ENCODE measurements around the gene ZNF569.

- TF ChIP-seq, protein P1, sequence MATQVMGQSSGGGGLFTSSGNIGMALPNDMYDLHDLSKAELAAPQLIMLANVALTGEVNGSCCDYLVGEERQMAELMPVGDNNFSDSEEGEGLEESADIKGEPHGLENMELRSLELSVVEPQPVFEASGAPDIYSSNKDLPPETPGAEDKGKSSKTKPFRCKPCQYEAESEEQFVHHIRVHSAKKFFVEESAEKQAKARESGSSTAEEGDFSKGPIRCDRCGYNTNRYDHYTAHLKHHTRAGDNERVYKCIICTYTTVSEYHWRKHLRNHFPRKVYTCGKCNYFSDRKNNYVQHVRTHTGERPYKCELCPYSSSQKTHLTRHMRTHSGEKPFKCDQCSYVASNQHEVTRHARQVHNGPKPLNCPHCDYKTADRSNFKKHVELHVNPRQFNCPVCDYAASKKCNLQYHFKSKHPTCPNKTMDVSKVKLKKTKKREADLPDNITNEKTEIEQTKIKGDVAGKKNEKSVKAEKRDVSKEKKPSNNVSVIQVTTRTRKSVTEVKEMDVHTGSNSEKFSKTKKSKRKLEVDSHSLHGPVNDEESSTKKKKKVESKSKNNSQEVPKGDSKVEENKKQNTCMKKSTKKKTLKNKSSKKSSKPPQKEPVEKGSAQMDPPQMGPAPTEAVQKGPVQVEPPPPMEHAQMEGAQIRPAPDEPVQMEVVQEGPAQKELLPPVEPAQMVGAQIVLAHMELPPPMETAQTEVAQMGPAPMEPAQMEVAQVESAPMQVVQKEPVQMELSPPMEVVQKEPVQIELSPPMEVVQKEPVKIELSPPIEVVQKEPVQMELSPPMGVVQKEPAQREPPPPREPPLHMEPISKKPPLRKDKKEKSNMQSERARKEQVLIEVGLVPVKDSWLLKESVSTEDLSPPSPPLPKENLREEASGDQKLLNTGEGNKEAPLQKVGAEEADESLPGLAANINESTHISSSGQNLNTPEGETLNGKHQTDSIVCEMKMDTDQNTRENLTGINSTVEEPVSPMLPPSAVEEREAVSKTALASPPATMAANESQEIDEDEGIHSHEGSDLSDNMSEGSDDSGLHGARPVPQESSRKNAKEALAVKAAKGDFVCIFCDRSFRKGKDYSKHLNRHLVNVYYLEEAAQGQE (IDR thresholded peaks at IDR 0.05; ENCODE audit: insufficient read depth in 1 of 2, low read depth in 2 of 2, low read length in 2 of 2), result no peak
- TF ChIP-seq SIN3A (IDR thresholded peaks at IDR 0.05; ENCODE audit: borderline replicate concordance, insufficient read depth, low read length) (no peak), POLR2AphosphoS5 (IDR thresholded peaks at IDR 0.05; ENCODE audit: low read depth, low read length) (no peak)
Observed at GRCh38 chr19:37511821-37512220, 44.6 kb upstream of the ZNF569 start.
